Neutrophil (primary cell): Measurements from ENCODE around the gene TBCB.
"Not testable (repeated sequence)": the region's sequence is repeated elsewhere in the genome, so short reads cannot be mapped to it uniquely, and the experiment has no call there.

Experiments used
- H3K27ac ChIP-seq: fragments of 200-600 bp; sonication (generic); 2 replicates; pipeline ENCODE4 v1.5.1; 2016; ENCODE audit warnings: mild to moderate bottlenecking, moderate library complexity
- H3K27me3 ChIP-seq: fragments of 200-600 bp; sonication (generic); 2 replicates; pipeline ENCODE4 v1.6.0; 2016; ENCODE audit warnings: mild to moderate bottlenecking
- H3K36me3 ChIP-seq: fragments of 200-600 bp; sonication (generic); 2 replicates; pipeline ENCODE4 v1.5.1; 2017
- H3K4me1 ChIP-seq, 2 experiments: fragments of 200-600 bp in 1 of 2; sonication (generic) in 1 of 2; 1 replicate in 1 of 2; 2 replicates in 1 of 2; pipeline versions ENCODE4 v1.5.1 to v1.6.1; 2013 to 2016; ENCODE audit warnings: low read depth in 1 of 2, low read length in 1 of 2, mild to moderate bottlenecking in 1 of 2, moderate library complexity in 1 of 2; ENCODE audit not compliant: control insufficient read depth in 1 of 2, insufficient read depth in 1 of 2
- H3K4me3 ChIP-seq, 2 experiments: fragments of 200-600 bp in 1 of 2; sonication (generic) in 1 of 2; 1 replicate in 1 of 2; 2 replicates in 1 of 2; pipeline ENCODE4 v1.5.1; 2013 to 2016; ENCODE audit warnings: low read depth in 1 of 2, low read length in 1 of 2, mild to moderate bottlenecking in 1 of 2, moderate library complexity in 1 of 2
- H3K9me3 ChIP-seq: fragments of 200-600 bp; sonication (generic); 2 replicates; pipeline ENCODE4 v1.5.1; 2016
- CTCF ChIP-seq: fragments of 200-600 bp; sonication (generic); IDR thresholded peaks from 2 replicates; pipeline ENCODE4 v1.5.1; 2016; ENCODE audit warnings: antibody characterized with exemption

TBCB gene

GRCh38 chr19:36115453-36116343 is at the start of gene TBCB:
TSS of gene TBCB (plus strand) at chr19:36115468. CDS start at chr19:36115561, 93 bp downstream.
- peak within 1 kb of the TSS; percentile 81 for H3K27ac ChIP-seq
- no peak for TF ChIP-seq CTCF
- peaks cover 51% of the 10 kb centered on the region for H3K36me3 ChIP-seq

GRCh38 chr19:36067681-36068080 is 47.6 kb upstream of the TBCB start:
- Histone ChIP-seq H3K4me3 (no peak overlapping the region), H3K27me3 (no peaks in the 10 kb centered on the region), H3K4me1 (no peaks in the 10 kb centered on the region), H3K36me3 (peaks cover 65% of the 10 kb centered on the region), H3K27ac (no peak overlapping the region), H3K9me3 (no peaks in the 10 kb centered on the region)
- TF ChIP-seq CTCF = no peak

More at GRCh38 chr19:36115453-36116343, at the start of gene TBCB:
- Histone ChIP-seq H3K4me3 (peak within 1 kb of the TSS; percentile 89 to 93), H3K4me1 (peaks cover 27 to 32% of the 10 kb centered on the region in 2 experiments), H3K27me3 (no peaks in the 10 kb centered on the region), H3K9me3 (no peaks in the 10 kb centered on the region)

GRCh38 chr19:36068810-36069499 is 46.3 kb upstream of the TBCB start:
- not testable (repeated sequence) for H3K27ac ChIP-seq, H3K9me3 ChIP-seq, H3K4me1 ChIP-seq, H3K4me3 ChIP-seq, H3K27me3 ChIP-seq
- H3K36me3 ChIP-seq = peaks cover 78% of the 10 kb centered on the region

- no peak for TF ChIP-seq CTCF
- Histone ChIP-seq H3K4me3 (no peak overlapping the region), H3K27ac (no peak overlapping the region), H3K36me3 (peaks cover 72% of the 10 kb centered on the region), H3K27me3 (no peaks in the 10 kb centered on the region), H3K9me3 (no peaks in the 10 kb centered on the region), H3K4me1 (no peaks in the 10 kb centered on the region)
These were observed 43.2 kb upstream of the TBCB start for GRCh38 chr19:36072081-36072480.

GRCh38 chr19:36073121-36073876 is 42.0 kb upstream of the TBCB start:
- H3K27ac ChIP-seq = no peak overlapping the region
- H3K27me3 ChIP-seq = no peaks in the 10 kb centered on the region
- no peak overlapping the region for H3K4me3 ChIP-seq
- peaks cover 65% of the 10 kb centered on the region for H3K36me3 ChIP-seq
- no peak for TF ChIP-seq CTCF
- no peaks in the 10 kb centered on the region for H3K9me3 ChIP-seq
- no peaks in the 10 kb centered on the region for H3K4me1 ChIP-seq
